PC-3 (cell line): ENCODE results near the gene RBM26. TPM values are rescaled to one million over a fixed set of nuclear protein-coding genes. Genes with fewer than 3 reads are reported as not detected.

ENCODE experiments used
- ATAC-seq: fragments of 200-7000 bp; cut with Tn5 transposase; 2 replicates; pipeline ENCODE4 v1.9.1; 2020; ENCODE audit warnings: mild to moderate bottlenecking, moderate library complexity
- BruUV-seq: library from RNA; stranded (reverse); fragments of 400-500 nt; replicated peaks from 2 replicates; lab custom pipeline; 2021; lab: Mats Ljungman, UMichigan
- CTCF ChIA-PET: fragments of 300-600 bp; sonication (Branson Sonifier 250); formaldehyde crosslinking; loops from one replicate; lab custom pipeline; 2022; ENCODE audit warnings: antibody characterized with exemption; lab: Charles Lee
- POLR2A ChIA-PET: fragments of 300-600 bp; sonication (Branson Sonifier 250); formaldehyde crosslinking; loops from one replicate; lab custom pipeline; 2022; ENCODE audit warnings: antibody characterized with exemption; ENCODE audit not compliant: unreplicated experiment; lab: Charles Lee
- DNase-seq: peaks from one replicate; pipeline ENCODE4 v3.0.0-alpha.2; 2015
- H2AFZ ChIP-seq: fragments of 300-600 bp; sonication (generic); 2 replicates; pipeline ENCODE4 v1.6.0; 2016; ENCODE audit warnings: antibody characterized with exemption, low read length
- H3F3A ChIP-seq: fragments of 300-600 bp; sonication (generic); one replicate; pipeline ENCODE4 v1.6.0; 2017; ENCODE audit warnings: antibody characterized with exemption, low read length, control low read depth, mild to moderate bottlenecking; ENCODE audit not compliant: unreplicated experiment
- H3K27ac ChIP-seq: fragments of 300-600 bp; sonication (generic); 2 replicates; pipeline ENCODE4 v1.5.1; 2016; ENCODE audit warnings: mild to moderate bottlenecking, low read length
- H3K27me3 ChIP-seq: fragments of 300-600 bp; sonication (generic); 2 replicates; pipeline ENCODE4 v1.6.1; 2016; ENCODE audit warnings: low read length, mixed read lengths
- H3K36me3 ChIP-seq: fragments of 300-600 bp; sonication (generic); 2 replicates; pipeline ENCODE4 v1.6.1; 2016; ENCODE audit warnings: low read depth, mixed run types, low read length, mixed read lengths
- H3K4me1 ChIP-seq: fragments of 300-600 bp; sonication (generic); 2 replicates; pipeline ENCODE4 v1.5.1; 2016; ENCODE audit warnings: low read length; ENCODE audit not compliant: insufficient read depth
- H3K4me2 ChIP-seq: fragments of 300-600 bp; sonication (generic); 2 replicates; pipeline ENCODE4 v1.6.0; 2016; ENCODE audit warnings: low read length
- H3K4me3 ChIP-seq: fragments of 300-600 bp; sonication (generic); 2 replicates; pipeline ENCODE4 v1.5.1; 2016; ENCODE audit warnings: mild to moderate bottlenecking, low read length, mixed read lengths
- H3K79me2 ChIP-seq: fragments of 300-600 bp; sonication (generic); 2 replicates; pipeline ENCODE4 v1.6.1; 2017; ENCODE audit warnings: low read length, mixed read lengths
- H3K9ac ChIP-seq: fragments of 300-600 bp; sonication (generic); 2 replicates; pipeline ENCODE4 v1.6.0; 2016; ENCODE audit warnings: mild to moderate bottlenecking, low read length
- H3K9me2 ChIP-seq: fragments of 300-600 bp; sonication (generic); replicated peaks from 2 replicates; pipeline ENCODE4 v1.6.1; 2016; ENCODE audit warnings: mixed run types, low read length, mixed read lengths
- H3K9me3 ChIP-seq: fragments of 300-600 bp; sonication (generic); 2 replicates; pipeline ENCODE4 v1.6.1; 2016; ENCODE audit warnings: low read length, mixed read lengths
- H4K20me1 ChIP-seq: fragments of 300-600 bp; sonication (generic); 2 replicates; pipeline ENCODE4 v1.6.1; 2016; ENCODE audit warnings: low read length, mixed read lengths
- EZH2 ChIP-seq: fragments of 300-600 bp; sonication (generic); IDR thresholded peaks from one replicate; pipeline ENCODE4 v1.6.1; 2017; ENCODE audit warnings: antibody characterized with exemption, mild to moderate bottlenecking, low read length; ENCODE audit not compliant: unreplicated experiment
- EZH2phosphoT487 ChIP-seq: fragments of 300-600 bp; sonication (generic); IDR thresholded peaks from 2 replicates; pipeline ENCODE4 v1.6.1; 2018; ENCODE audit warnings: mild to moderate bottlenecking, antibody characterized with exemption, low read length, borderline replicate concordance
- intact Hi-C: fragments of 100-400 bp; cut with micrococcal nuclease; formaldehyde crosslinking; loops from 2 replicates; pipeline ENCODE4 v1.9.0; 2023
- total RNA-seq: library from RNA; depleted of rRNA; stranded (reverse); fragments of >200 nt; gene quantifications from 2 replicates; pipeline ENCODE4 v1.2.3, GENCODE V29; 2014
- TF ChIP-seq, protein P1 (sequence below): fragments of 300-600 bp; sonication (generic); conservative IDR thresholded peaks from 2 replicates; pipeline ENCODE4 v1.5.1; 2017; ENCODE audit warnings: antibody characterized with exemption, low read depth, mild to moderate bottlenecking, low read length

The RBM26 gene
- total RNA-seq, 1 experiment from 2014 or later = 16.1 TPM

- Histone ChIP-seq H3K27ac (no peak overlapping the region), H3F3A (no peaks in the 10 kb centered on the region), H3K9ac (no peak overlapping the region), H3K4me2 (no peak overlapping the region), H3K36me3 (no peaks in the 10 kb centered on the region), H3K9me2 (no peaks in the 10 kb centered on the region), H3K4me1 (peaks cover 7% of the 10 kb centered on the region; the same call in 1 of the 2 replicates), H3K9me3 (no peaks in the 10 kb centered on the region), H3K4me3 (no peak overlapping the region), H4K20me1 (0 out of 2 replicates have a peak, but pooled peaks cover 2% of the 10 kb centered on the region), H3K79me2 (peaks cover 29% of the 10 kb centered on the region), H3K27me3 (no peaks in the 10 kb centered on the region), H2AFZ (no peak overlapping the region)
- intact Hi-C loops = no loop called here
- ATAC-seq (no peak), DNase-seq (no peak)
- ChIA-PET POLR2A (no interaction called here), CTCF (no interaction called here)
- no TSS peak for BruUV-seq
- TF ChIP-seq, protein P1, sequence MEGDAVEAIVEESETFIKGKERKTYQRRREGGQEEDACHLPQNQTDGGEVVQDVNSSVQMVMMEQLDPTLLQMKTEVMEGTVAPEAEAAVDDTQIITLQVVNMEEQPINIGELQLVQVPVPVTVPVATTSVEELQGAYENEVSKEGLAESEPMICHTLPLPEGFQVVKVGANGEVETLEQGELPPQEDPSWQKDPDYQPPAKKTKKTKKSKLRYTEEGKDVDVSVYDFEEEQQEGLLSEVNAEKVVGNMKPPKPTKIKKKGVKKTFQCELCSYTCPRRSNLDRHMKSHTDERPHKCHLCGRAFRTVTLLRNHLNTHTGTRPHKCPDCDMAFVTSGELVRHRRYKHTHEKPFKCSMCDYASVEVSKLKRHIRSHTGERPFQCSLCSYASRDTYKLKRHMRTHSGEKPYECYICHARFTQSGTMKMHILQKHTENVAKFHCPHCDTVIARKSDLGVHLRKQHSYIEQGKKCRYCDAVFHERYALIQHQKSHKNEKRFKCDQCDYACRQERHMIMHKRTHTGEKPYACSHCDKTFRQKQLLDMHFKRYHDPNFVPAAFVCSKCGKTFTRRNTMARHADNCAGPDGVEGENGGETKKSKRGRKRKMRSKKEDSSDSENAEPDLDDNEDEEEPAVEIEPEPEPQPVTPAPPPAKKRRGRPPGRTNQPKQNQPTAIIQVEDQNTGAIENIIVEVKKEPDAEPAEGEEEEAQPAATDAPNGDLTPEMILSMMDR = no peak
- TF ChIP-seq EZH2phosphoT487 = no peak
- no peak for TF ChIP-seq EZH2
These were observed 3.8 kb upstream of the RBM26 start for GRCh38 chr13:79409828-79410227.

- no peaks in the 10 kb centered on the region for H3K36me3 ChIP-seq
- H3K27me3 ChIP-seq = no peaks in the 10 kb centered on the region
- BruUV-seq = no TSS peak
- no peak overlapping the region for H2AFZ ChIP-seq
- ChIA-PET CTCF (no interaction called here), POLR2A (no interaction called here)
- H3K79me2 ChIP-seq = peaks cover 53% of the 10 kb centered on the region
- peak overlapping the region; percentile 73 for H3K4me3 ChIP-seq
- peaks cover 21% of the 10 kb centered on the region for H3K4me1 ChIP-seq
- intact Hi-C loops = no loop called here
- H4K20me1 ChIP-seq = peaks cover 24% of the 10 kb centered on the region
- H3K27ac ChIP-seq = no peak overlapping the region
- H3K4me2 ChIP-seq = peak overlapping the region; percentile 90
- H3K9ac ChIP-seq = peak overlapping the region; percentile 97
- H3K9me3 ChIP-seq = no peaks in the 10 kb centered on the region
- no peaks in the 10 kb centered on the region for H3K9me2 ChIP-seq
- ATAC-seq = no peak
- TF ChIP-seq, protein P1 = no peak
- TF ChIP-seq EZH2phosphoT487 = no peak
- no peak for TF ChIP-seq EZH2
- H3F3A ChIP-seq = no peaks in the 10 kb centered on the region
- no peak for DNase-seq
These were observed 1.4 kb upstream of the RBM26 start for GRCh38 chr13:79407349-79407979.

DNA sequence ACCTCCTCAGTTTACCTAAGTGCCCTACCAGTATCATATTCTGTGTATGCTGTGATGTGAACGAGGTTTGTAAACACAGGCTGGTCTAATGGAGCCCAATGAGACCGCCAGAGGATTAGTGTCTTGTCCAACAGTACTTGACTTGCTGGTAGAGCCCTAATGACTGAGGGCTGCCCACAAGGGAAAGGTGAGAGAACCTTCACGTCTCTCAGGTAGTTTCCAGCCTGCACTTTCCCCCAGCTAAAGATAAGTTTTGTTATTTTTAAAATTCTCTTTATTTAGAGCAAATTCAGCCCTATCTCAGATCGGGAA is 498 bp upstream of the RBM26 start:
- no TSS peak for BruUV-seq
- ChIA-PET CTCF (no interaction called here), POLR2A (no interaction called here)
- TF ChIP-seq EZH2 = no peak
- TF ChIP-seq, protein P1 = no peak
- TF ChIP-seq EZH2phosphoT487 = no peak
- peak overlapping the region; percentile 73 for H3K4me3 ChIP-seq
- no peaks in the 10 kb centered on the region for H3K9me2 ChIP-seq
- H3K4me2 ChIP-seq = peak overlapping the region; percentile 90
- peaks cover 62% of the 10 kb centered on the region for H3K79me2 ChIP-seq
- ATAC-seq (peak; percentile 36), DNase-seq (no peak)
- intact Hi-C loops = no loop called here
- peaks cover 28% of the 10 kb centered on the region for H3K4me1 ChIP-seq
- H3K9me3 ChIP-seq = no peaks in the 10 kb centered on the region
- no peaks in the 10 kb centered on the region for H3F3A ChIP-seq
- no peaks in the 10 kb centered on the region for H3K36me3 ChIP-seq
- peak overlapping the region; percentile 97 for H3K9ac ChIP-seq
- peak overlapping the region; percentile 71 for H2AFZ ChIP-seq
- H3K27me3 ChIP-seq = no peaks in the 10 kb centered on the region
- H4K20me1 ChIP-seq = peaks cover 32% of the 10 kb centered on the region
- H3K27ac ChIP-seq = peak overlapping the region; percentile 75
